IMR-90 (cell line): Measurements from ENCODE around the gene CYTH4. TPM values are rescaled to one million over a fixed set of nuclear protein-coding genes. Genes with fewer than 3 reads are reported as not detected.

Experiments
- ATAC-seq: fragments of 200-7000 bp; cut with Tn5 transposase; 2 replicates; pipeline ENCODE4 v1.9.1; 2020; ENCODE audit warnings: low read depth, mild to moderate bottlenecking, moderate library complexity
- BruUV-seq: library from RNA; stranded (reverse); fragments of 400-500 nt; replicated peaks from 2 replicates; lab custom pipeline; 2021; lab: Mats Ljungman, UMichigan
- CTCF ChIA-PET: fragments of 300-600 bp; formaldehyde crosslinking; extraction: SDS; loops from one replicate; lab custom pipeline; 2021; ENCODE audit warnings: antibody characterized with exemption; lab: Yijun Ruan, JAX
- POLR2A ChIA-PET: fragments of 300-600 bp; sonication (Branson Sonifier 250); formaldehyde crosslinking; loops from one replicate; lab custom pipeline; 2022; ENCODE audit warnings: antibody characterized with exemption; ENCODE audit not compliant: unreplicated experiment; lab: Charles Lee
- DNase-seq: peaks from one replicate; pipeline ENCODE4 v3.0.0; 2013
- H2AFZ ChIP-seq: replicated peaks from 2 replicates; pipeline ENCODE3; 2013; ENCODE audit warnings: low read length, mild to moderate bottlenecking; ENCODE audit not compliant: poor library complexity
- H2AK5ac ChIP-seq: 2 replicates; pipeline ENCODE4 v1.6.1; 2013; ENCODE audit warnings: low read depth, low read length, inconsistent platforms
- H2AK9ac ChIP-seq: replicated peaks from 2 replicates; pipeline ENCODE3; 2013; ENCODE audit warnings: mild to moderate bottlenecking, low read depth, low read length, moderate library complexity; ENCODE audit not compliant: poor library complexity
- H2BK120ac ChIP-seq: 2 replicates; pipeline ENCODE4 v1.6.1; 2013; ENCODE audit warnings: low read depth, low read length, inconsistent platforms
- H2BK15ac ChIP-seq: 3 replicates; pipeline ENCODE4 v1.6.1; 2013; ENCODE audit warnings: low read depth, low read length, inconsistent platforms
- H2BK20ac ChIP-seq: 2 replicates; pipeline ENCODE4 v1.6.1; 2013; ENCODE audit warnings: low read depth, mild to moderate bottlenecking, inconsistent platforms, low read length, moderate library complexity
- H2BK5ac ChIP-seq: 2 replicates; pipeline ENCODE4 v1.6.1; 2013; ENCODE audit warnings: mild to moderate bottlenecking, low read depth, low read length, inconsistent platforms; ENCODE audit not compliant: poor library complexity, severe bottlenecking
- H3K14ac ChIP-seq: replicated peaks from 2 replicates; pipeline ENCODE4 v1.6.1; 2013; ENCODE audit warnings: low read depth, low read length, inconsistent platforms
- H3K18ac ChIP-seq: 2 replicates; pipeline ENCODE4 v1.6.1; 2013; ENCODE audit warnings: low read depth, low read length, control low read depth
- H3K23ac ChIP-seq: 2 replicates; pipeline ENCODE4 v1.6.1; 2013; ENCODE audit warnings: low read depth, low read length, inconsistent platforms
- H3K27ac ChIP-seq: 2 replicates; pipeline ENCODE4 v1.5.1; 2013; ENCODE audit warnings: mild to moderate bottlenecking, control low read depth, low read length; ENCODE audit not compliant: insufficient read depth
- H3K27me3 ChIP-seq: 2 replicates; pipeline ENCODE4 v1.6.1; 2013; ENCODE audit warnings: low read length; ENCODE audit not compliant: control insufficient read depth, insufficient read depth
- H3K36me3 ChIP-seq: 2 replicates; pipeline ENCODE4 v1.6.1; 2013; ENCODE audit warnings: low read length, mixed read lengths; ENCODE audit not compliant: control insufficient read depth, insufficient read depth
- H3K4ac ChIP-seq: 2 replicates; pipeline ENCODE4 v1.6.1; 2013; ENCODE audit warnings: low read depth, low read length, inconsistent platforms
- H3K4me1 ChIP-seq: 2 replicates; pipeline ENCODE4 v1.6.1; 2013; ENCODE audit warnings: low read length, mixed read lengths; ENCODE audit not compliant: control insufficient read depth, insufficient read depth
- H3K4me2 ChIP-seq: 2 replicates; pipeline ENCODE4 v1.6.1; 2013; ENCODE audit warnings: low read depth, mild to moderate bottlenecking, control low read depth, low read length, moderate library complexity
- H3K4me3 ChIP-seq: 2 replicates; pipeline ENCODE4 v1.5.1; 2013; ENCODE audit warnings: low read depth, mild to moderate bottlenecking, control low read depth, low read length, moderate library complexity; ENCODE audit not compliant: insufficient read depth
- H3K56ac ChIP-seq: 2 replicates; pipeline ENCODE4 v1.6.1; 2013; ENCODE audit warnings: low read length, inconsistent platforms; ENCODE audit not compliant: insufficient read depth; ENCODE audit errors: extremely low read depth
- H3K79me1 ChIP-seq, 2 experiments: 2 replicates each; pipeline ENCODE4 v1.6.1; 2013; ENCODE audit warnings: low read length in 2 of 2, inconsistent platforms in 1 of 2, low read depth in 1 of 2
- H3K9ac ChIP-seq: 2 replicates; pipeline ENCODE4 v1.6.1; 2013; ENCODE audit warnings: low read depth, low read length, control low read depth
- H3K9me1 ChIP-seq: 2 replicates; pipeline ENCODE4 v1.6.1; 2013; ENCODE audit warnings: low read length, inconsistent platforms; ENCODE audit not compliant: insufficient read depth
- H3K9me3 ChIP-seq: 2 replicates; pipeline ENCODE4 v1.6.1; 2013; ENCODE audit warnings: low read length; ENCODE audit not compliant: control insufficient read depth, insufficient read depth
- H4K20me1 ChIP-seq: 2 replicates; pipeline ENCODE4 v1.6.1; 2013; ENCODE audit warnings: low read length, inconsistent platforms; ENCODE audit not compliant: insufficient read depth
- H4K5ac ChIP-seq: 2 replicates; pipeline ENCODE4 v1.6.1; 2013; ENCODE audit warnings: mild to moderate bottlenecking, low read depth, low read length, control low read depth
- H4K8ac ChIP-seq, 2 experiments: 2 replicates each; pipeline ENCODE4 v1.6.1; 2013; ENCODE audit warnings: low read depth in 2 of 2, low read length in 2 of 2, control low read depth in 1 of 2, inconsistent platforms in 1 of 2
- H4K91ac ChIP-seq: 2 replicates; pipeline ENCODE4 v1.6.1; 2013; ENCODE audit warnings: low read depth, low read length, inconsistent platforms; ENCODE audit not compliant: insufficient read depth
- FOS ChIP-seq: fragments of 150-350 bp; IDR thresholded peaks from 2 replicates; pipeline ENCODE4 v1.6.1; 2016; ENCODE audit warnings: low read depth, low read length
- NFE2L2 ChIP-seq: fragments of 150-350 bp; IDR thresholded peaks from 2 replicates; pipeline ENCODE4 v1.6.1; 2016; ENCODE audit warnings: low read depth, mild to moderate bottlenecking, low read length
- whole genome bisulfite sequencing, 2 experiments: methylation state at CpG; one replicate each; pipeline versions ENCODE4 v1.1.5 to v1.1.7; 2013; ENCODE audit warnings: missing lambda C conversion rate in 2 of 2; ENCODE audit not compliant: insufficient read length in 1 of 2; ENCODE audit errors: extremely low coverage in 2 of 2; 5-methylcytosine and 5-hydroxymethylcytosine counted together
- dilution Hi-C: fragments of 300-500 bp; cut with HindIII; formaldehyde crosslinking; loops from one replicate; pipeline ENCODE4 v1.14.3; 2018; ENCODE audit warnings: low sequenced_read_pairs; ENCODE audit not compliant: unreplicated experiment
- in situ Hi-C: fragments of 300-500 bp; cut with MboI; formaldehyde crosslinking; loops from 3 replicates; pipeline ENCODE4 v1.14.3; 2019; ENCODE audit warnings: low sequenced_read_pairs, inconsistent platforms, mixed read lengths
- intact Hi-C: fragments of 100-400 bp; cut with micrococcal nuclease; formaldehyde crosslinking; loops from 2 replicates; pipeline ENCODE4 v1.10.0; 2022
- polyA plus RNA-seq, 3 experiments: library from polyadenylated mRNA; depleted of rRNA; stranded (reverse); fragments of >200 nt; gene quantifications; 2 replicates each; pipeline ENCODE4 v1.2.3, GENCODE V29; 2012; ENCODE audit warnings: low replicate concordance in 1 of 3
- total RNA-seq: library from RNA; depleted of rRNA; stranded (reverse); fragments of >200 nt; gene quantifications from 2 replicates; pipeline ENCODE4 v1.2.3, GENCODE V29; 2012

Gene CYTH4
- total and polyA plus RNA-seq, 2 of the 4 experiments (the other 2 are of a cell fraction) = 0.36 to 0.55 TPM

- ChIA-PET CTCF (no interaction called here), POLR2A (no interaction called here)
- WGBS, 2 experiments = 67% methylated on average over 3 of the region's 10 CpGs; no CpG with 5 or more reads in 1 of the 2 experiments
- peak overlapping the region; percentile 98 for H2BK20ac ChIP-seq
- H4K20me1 ChIP-seq = peaks cover 3% of the 10 kb centered on the region; the same call in 1 of the 2 replicates
- peak overlapping the region; percentile 98 for H4K91ac ChIP-seq
- H3K9me3 ChIP-seq = no peaks in the 10 kb centered on the region
- H4K8ac ChIP-seq = peak overlapping the region; percentile 92
- intact Hi-C loops (no loop called here), dilution Hi-C loops (no loop called here), in situ Hi-C loops (no loop called here)
- H3K14ac ChIP-seq = peak overlapping the region; percentile 96
- H3K4me2 ChIP-seq = no peak overlapping the region
- peak overlapping the region; percentile 98 for H3K4ac ChIP-seq
- peak overlapping the region; percentile 94 for H2AK9ac ChIP-seq
- H3K23ac ChIP-seq = peak overlapping the region; percentile 87
- peak overlapping the region; percentile 96 for H2BK5ac ChIP-seq
- H3K18ac ChIP-seq = peak overlapping the region; percentile 93
- peak overlapping the region; percentile 83 for H2AFZ ChIP-seq
- H3K36me3 ChIP-seq = no peaks in the 10 kb centered on the region
- no peaks in the 10 kb centered on the region for H3K27me3 ChIP-seq
- DNase-seq (peak; percentile 69), ATAC-seq (no peak)
- BruUV-seq = no TSS peak
- H3K56ac ChIP-seq = peak overlapping the region; percentile 22; the same call in 1 of the 2 replicates
- H2BK15ac ChIP-seq = peak overlapping the region; percentile 100
- H3K4me1 ChIP-seq = peaks cover 52% of the 10 kb centered on the region
- TF ChIP-seq FOS (peak; percentile 23; the same call in 1 of the 2 replicates), NFE2L2 (no peak)
- peaks cover 0 to 20% of the 10 kb centered on the region in 2 experiments; a peak in 2 of 4 replicates for H3K79me1 ChIP-seq
- peak overlapping the region; percentile 99 for H2AK5ac ChIP-seq
- peaks cover 37% of the 10 kb centered on the region for H3K9me1 ChIP-seq
- H4K5ac ChIP-seq = peak overlapping the region; percentile 79
- no peak overlapping the region for H3K4me3 ChIP-seq
- H3K27ac ChIP-seq = peak overlapping the region; percentile 62
- H2BK120ac ChIP-seq = peak overlapping the region; percentile 99
- peak overlapping the region; percentile 6; the same call in 1 of the 2 replicates for H3K9ac ChIP-seq
Measured at GRCh38 chr22:37304595-37305343, 22.5 kb downstream of the CYTH4 start.
